ENCODE data around the gene KHDRBS2. TPM values are rescaled to one million over a fixed set of nuclear protein-coding genes. Genes with fewer than 3 reads are reported as not detected.

Gene KHDRBS2
- total and polyA plus RNA-seq, 9 donors, result 0.16 to 1.4 (median 0.52) TPM

DNA sequence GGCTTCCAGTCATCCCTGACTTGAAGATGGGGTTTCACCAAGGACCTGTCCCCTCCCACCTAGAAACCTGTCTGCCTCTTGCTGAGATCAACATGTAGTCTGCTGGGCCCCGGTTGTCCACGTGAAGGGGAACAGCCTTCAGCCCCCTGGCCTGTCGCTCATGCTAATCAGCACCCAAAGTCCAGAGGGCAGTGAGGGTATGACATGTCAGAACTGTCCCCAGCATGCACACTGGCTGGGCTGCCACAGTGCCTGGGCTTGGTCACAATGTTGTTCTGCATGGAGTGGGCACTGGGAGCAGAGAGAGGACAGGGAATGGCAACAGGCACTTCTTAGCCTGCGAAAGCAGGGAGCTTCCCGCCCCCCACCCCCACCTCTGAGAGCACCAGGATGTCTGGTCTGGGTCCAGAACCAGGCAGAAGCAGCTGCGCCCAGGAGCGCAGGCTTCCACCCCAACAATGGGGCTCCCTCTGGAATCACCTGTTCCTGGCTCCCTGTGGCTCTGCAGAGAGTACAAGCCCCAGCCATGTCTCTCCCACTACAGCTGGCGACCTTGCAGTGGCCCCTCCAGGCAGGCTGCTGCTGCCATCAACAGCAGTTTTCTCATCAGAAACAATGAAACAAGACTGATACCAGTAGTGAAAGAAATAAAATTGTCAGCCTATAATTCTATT lies 182.7 kb downstream of the KHDRBS2 start:
- Histone ChIP-seq H3K4me3 (ENCODE audit: low read length) (no peak overlapping the region), H3K4me1 (ENCODE audit: control insufficient read depth, insufficient read depth, low read length) (no peaks in the 10 kb centered on the region), H3K27me3 (ENCODE audit: control insufficient read depth, insufficient read depth, low read length) (no peaks in the 10 kb centered on the region), H3K36me3 (ENCODE audit: control insufficient read depth, insufficient read depth, low read length) (no peaks in the 10 kb centered on the region), H3K9me3 (replicated peaks; ENCODE audit: control insufficient read depth, low read depth, low read length) (peaks cover 19% of the 10 kb centered on the region), H3K27ac (ENCODE audit: low read length) (no peak overlapping the region)
- WGBS (ENCODE audit: insufficient coverage), result 92% methylated on average over 6 of the region's 8 CpGs
- no peak for DNase-seq

DNA sequence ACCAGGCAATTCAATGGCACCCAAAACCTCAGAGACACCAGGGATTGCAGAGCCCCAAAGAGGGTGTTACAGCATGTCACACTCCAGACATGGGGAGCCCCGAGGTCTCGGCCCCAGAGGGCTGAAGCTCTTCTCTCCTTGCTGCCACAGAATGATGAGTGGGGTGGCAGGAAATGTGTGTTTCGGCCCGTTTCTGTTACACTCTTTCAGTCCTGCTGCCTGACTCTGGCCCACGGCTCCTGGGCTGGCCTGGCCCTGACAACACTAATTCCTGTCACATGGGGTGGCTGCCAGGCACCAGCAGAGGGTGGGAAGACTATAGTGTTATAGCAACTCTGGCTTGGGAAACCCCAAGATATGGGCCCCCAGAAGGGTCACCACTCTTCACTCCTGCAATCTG lies 183.6 kb downstream of the KHDRBS2 start:
- no peaks in the 10 kb centered on the region for H3K36me3 ChIP-seq (ENCODE audit: control insufficient read depth, insufficient read depth, low read length)
- no peak for DNase-seq
- no peak overlapping the region for H3K27ac ChIP-seq (ENCODE audit: low read length)
- no peak overlapping the region for H3K4me3 ChIP-seq (ENCODE audit: low read length)
- peaks cover 21% of the 10 kb centered on the region for H3K9me3 ChIP-seq (replicated peaks; ENCODE audit: control insufficient read depth, low read depth, low read length)
- no peaks in the 10 kb centered on the region for H3K4me1 ChIP-seq (ENCODE audit: control insufficient read depth, insufficient read depth, low read length)
- H3K27me3 ChIP-seq (ENCODE audit: control insufficient read depth, insufficient read depth, low read length), result no peaks in the 10 kb centered on the region
- no CpG with 5 or more reads among the region's 5 CpGs for WGBS (ENCODE audit: insufficient coverage)

DNA sequence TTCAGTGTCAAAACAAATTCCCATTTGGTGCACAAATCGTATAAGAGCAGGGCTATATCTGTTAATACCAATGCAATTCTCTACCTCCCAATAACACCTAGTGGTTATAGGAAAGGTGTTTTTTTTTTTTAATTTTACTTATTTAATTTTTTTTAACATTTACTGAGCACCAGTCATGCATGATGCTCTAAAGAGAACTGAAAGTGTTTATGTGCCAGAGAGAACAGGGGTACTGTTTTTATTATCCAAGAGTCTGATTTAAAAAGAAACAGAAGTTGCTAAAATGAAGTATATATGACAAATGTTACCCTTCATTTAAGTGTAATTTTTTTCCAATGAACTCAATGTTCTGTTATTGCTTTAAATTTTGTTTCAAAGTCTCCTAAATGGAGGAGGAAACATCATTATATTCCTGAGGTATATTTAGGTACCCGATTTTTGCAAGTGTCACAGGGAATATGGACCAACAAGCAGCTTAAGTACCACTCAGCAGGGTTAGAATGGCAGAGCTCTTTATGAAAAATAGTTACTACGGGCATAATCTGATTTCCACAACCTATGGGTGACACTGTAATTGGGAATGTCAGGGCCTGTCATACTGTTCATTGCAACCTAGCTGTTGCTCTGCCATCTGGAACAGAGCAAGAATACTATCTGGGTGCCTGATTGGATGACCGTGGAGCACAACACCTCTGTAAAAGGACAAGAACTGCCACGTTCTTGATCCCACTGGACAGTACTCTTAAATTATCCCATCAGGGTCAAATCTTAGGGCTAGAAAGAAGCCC lies 195.4 kb downstream of the KHDRBS2 start:
- no peak for DNase-seq
- Histone ChIP-seq H3K9me3 (replicated peaks; ENCODE audit: control insufficient read depth, low read depth, low read length) (peaks cover 2% of the 10 kb centered on the region), H3K36me3 (ENCODE audit: control insufficient read depth, insufficient read depth, low read length) (no peaks in the 10 kb centered on the region), H3K27ac (ENCODE audit: low read length) (no peak overlapping the region), H3K27me3 (ENCODE audit: control insufficient read depth, insufficient read depth, low read length) (no peaks in the 10 kb centered on the region), H3K4me3 (ENCODE audit: low read length) (no peak overlapping the region), H3K4me1 (ENCODE audit: control insufficient read depth, insufficient read depth, low read length) (no peaks in the 10 kb centered on the region)
- WGBS (ENCODE audit: insufficient coverage), result 80% methylated on average over 1 of the region's 5 CpGs

DNA sequence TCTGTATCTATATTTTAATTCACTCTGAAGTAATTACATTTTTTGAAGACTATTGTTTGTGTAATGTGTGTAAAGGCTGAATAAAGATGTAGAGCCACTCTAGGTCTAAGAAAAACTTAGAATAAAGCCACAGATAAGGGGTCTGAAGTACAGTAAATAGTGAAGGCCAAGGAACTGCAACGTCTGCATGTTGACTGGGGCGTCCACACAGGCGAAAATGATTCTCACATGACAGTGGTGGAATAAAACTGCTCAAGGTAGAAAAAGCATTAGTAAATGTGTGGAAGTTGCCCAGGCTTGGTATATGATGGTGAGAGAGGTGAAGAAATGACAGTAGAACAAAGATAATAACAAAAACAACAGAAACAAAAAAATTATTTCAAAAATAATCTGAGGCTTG lies 196.2 kb downstream of the KHDRBS2 start:
- H3K27me3 ChIP-seq (ENCODE audit: control insufficient read depth, insufficient read depth, low read length), result no peaks in the 10 kb centered on the region
- H3K36me3 ChIP-seq (ENCODE audit: control insufficient read depth, insufficient read depth, low read length), result no peaks in the 10 kb centered on the region
- H3K27ac ChIP-seq (ENCODE audit: low read length), result no peak overlapping the region
- H3K4me1 ChIP-seq (ENCODE audit: control insufficient read depth, insufficient read depth, low read length), result no peaks in the 10 kb centered on the region
- no peak overlapping the region for H3K4me3 ChIP-seq (ENCODE audit: low read length)
- no peak for DNase-seq
- 78% methylated on average over 3 of the region's 3 CpGs for WGBS (ENCODE audit: insufficient coverage)
- H3K9me3 ChIP-seq (replicated peaks; ENCODE audit: control insufficient read depth, low read depth, low read length), result peaks cover 2% of the 10 kb centered on the region

DNA sequence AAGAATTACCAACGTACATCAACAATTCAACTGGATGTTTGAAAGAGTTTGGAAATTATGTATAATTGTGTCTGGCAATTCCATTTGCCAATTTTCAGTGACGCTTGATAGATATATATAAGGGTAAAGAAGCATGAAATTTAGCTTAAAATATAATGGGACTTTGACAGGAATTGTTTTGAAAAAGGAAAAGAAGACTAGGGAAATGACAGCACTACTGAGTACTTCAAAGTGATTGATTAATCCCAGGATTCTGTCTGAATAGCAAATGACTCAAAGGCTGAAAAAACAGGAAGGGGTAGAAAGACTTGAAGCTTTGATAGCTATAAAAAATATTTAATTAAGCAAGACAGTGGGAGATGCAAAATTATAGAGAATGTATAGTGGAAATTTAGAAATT lies 200.0 kb downstream of the KHDRBS2 start:
- peaks cover 6% of the 10 kb centered on the region for H3K9me3 ChIP-seq (replicated peaks; ENCODE audit: control insufficient read depth, low read depth, low read length)
- no CpG with 5 or more reads among the region's 2 CpGs for WGBS (ENCODE audit: insufficient coverage)
- no peak for DNase-seq
- H3K27me3 ChIP-seq (ENCODE audit: control insufficient read depth, insufficient read depth, low read length), result no peaks in the 10 kb centered on the region
- H3K36me3 ChIP-seq (ENCODE audit: control insufficient read depth, insufficient read depth, low read length), result no peaks in the 10 kb centered on the region
- no peak overlapping the region for H3K4me3 ChIP-seq (ENCODE audit: low read length)
- no peaks in the 10 kb centered on the region for H3K4me1 ChIP-seq (ENCODE audit: control insufficient read depth, insufficient read depth, low read length)
- H3K27ac ChIP-seq (ENCODE audit: low read length), result no peak overlapping the region

DNA sequence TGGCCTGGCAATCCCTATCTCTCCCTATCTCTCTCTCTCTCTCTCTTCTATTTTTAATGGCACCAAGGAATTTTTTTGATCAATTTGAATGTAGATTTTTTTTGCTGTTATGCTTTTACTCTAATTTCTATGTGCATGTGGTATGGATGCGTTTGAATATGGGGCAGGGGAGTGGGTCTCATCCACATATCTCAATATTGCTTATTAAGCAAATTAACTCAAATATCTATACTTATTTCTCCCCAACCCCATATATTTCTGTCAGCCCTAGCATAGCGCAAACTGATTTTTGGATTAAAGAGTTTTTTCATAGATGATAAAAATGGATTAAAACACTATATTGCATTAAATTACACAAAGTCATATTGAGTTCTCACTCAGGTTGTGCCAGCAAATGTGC lies 210.2 kb downstream of the KHDRBS2 start:
- no peaks in the 10 kb centered on the region for H3K9me3 ChIP-seq (replicated peaks; ENCODE audit: control insufficient read depth, low read depth, low read length)
- no peak for DNase-seq
- H3K36me3 ChIP-seq (ENCODE audit: control insufficient read depth, insufficient read depth, low read length), result no peaks in the 10 kb centered on the region
- no peaks in the 10 kb centered on the region for H3K27me3 ChIP-seq (ENCODE audit: control insufficient read depth, insufficient read depth, low read length)
- no peaks in the 10 kb centered on the region for H3K4me1 ChIP-seq (ENCODE audit: control insufficient read depth, insufficient read depth, low read length)
- H3K4me3 ChIP-seq (ENCODE audit: low read length), result no peak overlapping the region
- no CpG with 5 or more reads among the region's 2 CpGs for WGBS (ENCODE audit: insufficient coverage)
- H3K27ac ChIP-seq (ENCODE audit: low read length), result no peak overlapping the region

DNA sequence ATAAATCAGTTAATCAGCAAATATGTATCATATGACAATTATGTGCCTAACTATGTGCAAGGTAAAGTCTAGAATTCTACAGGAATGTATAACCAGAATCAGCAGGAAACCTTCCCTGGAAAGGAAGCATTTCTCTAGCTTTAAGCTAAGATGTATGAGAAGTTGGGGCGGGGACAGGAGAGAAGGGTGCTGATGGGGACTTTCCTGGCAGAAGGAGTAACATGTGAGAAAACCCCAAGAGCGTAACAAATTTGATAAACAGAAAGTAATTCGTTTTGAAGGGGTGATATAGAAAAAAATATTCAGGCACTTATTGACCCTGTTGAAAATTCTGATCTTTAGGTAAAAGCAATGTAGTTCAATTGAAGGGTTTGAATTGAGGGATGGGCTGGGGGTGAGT lies 226.1 kb downstream of the KHDRBS2 start:
- Histone ChIP-seq H3K9me3 (replicated peaks; ENCODE audit: control insufficient read depth, low read depth, low read length) (no peaks in the 10 kb centered on the region), H3K36me3 (ENCODE audit: control insufficient read depth, insufficient read depth, low read length) (no peaks in the 10 kb centered on the region), H3K27me3 (ENCODE audit: control insufficient read depth, insufficient read depth, low read length) (no peaks in the 10 kb centered on the region), H3K27ac (ENCODE audit: low read length) (no peak overlapping the region), H3K4me3 (ENCODE audit: low read length) (no peak overlapping the region), H3K4me1 (ENCODE audit: control insufficient read depth, insufficient read depth, low read length) (no peaks in the 10 kb centered on the region)
- 79% methylated on average over 2 of the region's 3 CpGs for WGBS (ENCODE audit: insufficient coverage)
- no peak for DNase-seq

DNA sequence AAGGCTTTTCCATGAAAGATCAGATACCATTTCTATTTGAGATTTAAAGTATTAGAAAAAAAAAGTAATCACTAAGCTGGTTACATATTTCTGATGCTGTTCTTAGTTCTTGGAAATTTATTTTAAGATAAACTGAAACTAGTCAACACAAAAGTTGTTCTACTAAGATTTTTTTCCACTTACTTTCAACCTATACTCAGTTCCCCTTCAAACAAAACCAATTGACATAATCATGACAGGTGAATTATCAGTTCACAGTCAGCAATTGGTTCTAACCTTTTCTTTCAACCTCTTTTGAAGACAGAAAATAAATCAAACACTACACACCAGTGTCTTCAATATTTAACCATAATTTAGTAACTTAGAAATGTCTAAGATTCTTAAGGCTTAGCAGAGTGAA lies 228.7 kb downstream of the KHDRBS2 start:
- no peak overlapping the region for H3K27ac ChIP-seq (ENCODE audit: low read length)
- no peaks in the 10 kb centered on the region for H3K9me3 ChIP-seq (replicated peaks; ENCODE audit: control insufficient read depth, low read depth, low read length)
- H3K4me3 ChIP-seq (ENCODE audit: low read length), result no peak overlapping the region
- DNase-seq, result no peak
- H3K27me3 ChIP-seq (ENCODE audit: control insufficient read depth, insufficient read depth, low read length), result no peaks in the 10 kb centered on the region
- H3K4me1 ChIP-seq (ENCODE audit: control insufficient read depth, insufficient read depth, low read length), result no peaks in the 10 kb centered on the region
- no peaks in the 10 kb centered on the region for H3K36me3 ChIP-seq (ENCODE audit: control insufficient read depth, insufficient read depth, low read length)

DNA sequence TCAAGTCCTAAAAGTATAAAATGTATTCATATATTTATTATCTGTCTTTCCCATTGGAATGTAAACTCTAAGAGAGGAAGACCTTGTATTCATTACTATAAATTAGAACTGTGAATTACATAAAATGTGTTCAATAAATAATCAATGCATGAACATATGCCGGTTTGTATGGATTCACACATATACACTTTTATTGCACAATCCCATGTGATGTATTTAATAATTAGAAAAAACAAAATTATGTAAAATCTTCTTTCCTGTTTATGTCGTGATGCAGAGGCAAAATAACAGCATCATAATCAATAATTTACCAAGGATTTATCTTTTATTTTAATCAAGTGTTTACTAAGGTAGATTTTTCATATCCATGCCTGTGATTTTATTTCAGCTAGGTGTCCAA lies 240.5 kb downstream of the KHDRBS2 start:
- DNase-seq, result no peak
- Histone ChIP-seq H3K36me3 (ENCODE audit: control insufficient read depth, insufficient read depth, low read length) (no peaks in the 10 kb centered on the region), H3K4me1 (ENCODE audit: control insufficient read depth, insufficient read depth, low read length) (no peaks in the 10 kb centered on the region), H3K27me3 (ENCODE audit: control insufficient read depth, insufficient read depth, low read length) (no peaks in the 10 kb centered on the region), H3K27ac (ENCODE audit: low read length) (no peak overlapping the region), H3K4me3 (ENCODE audit: low read length) (no peak overlapping the region), H3K9me3 (replicated peaks; ENCODE audit: control insufficient read depth, low read depth, low read length) (no peaks in the 10 kb centered on the region)
- WGBS (ENCODE audit: insufficient coverage), result no CpG with 5 or more reads among the region's 2 CpGs

DNA sequence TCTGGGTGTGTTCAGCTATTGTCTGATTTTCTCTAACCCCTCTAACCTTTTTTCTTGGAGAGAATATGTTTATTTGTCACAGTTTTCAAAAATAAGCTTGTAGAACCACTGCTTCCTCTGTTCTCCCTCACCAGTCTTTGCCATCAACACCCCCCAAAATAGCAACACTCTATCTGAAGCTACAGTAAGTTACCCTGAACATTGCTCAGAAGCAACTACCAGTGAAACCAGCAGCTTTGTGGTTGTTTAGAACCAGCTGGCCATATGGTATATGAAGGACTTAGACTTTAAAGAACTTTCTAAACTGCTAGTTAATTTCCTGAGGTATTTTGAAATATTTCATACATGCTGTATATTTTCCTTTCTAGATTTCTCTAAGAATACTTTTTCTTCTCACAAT lies 242.9 kb downstream of the KHDRBS2 start:
- no peaks in the 10 kb centered on the region for H3K27me3 ChIP-seq (ENCODE audit: control insufficient read depth, insufficient read depth, low read length)
- H3K4me1 ChIP-seq (ENCODE audit: control insufficient read depth, insufficient read depth, low read length), result no peaks in the 10 kb centered on the region
- H3K4me3 ChIP-seq (ENCODE audit: low read length), result no peak overlapping the region
- DNase-seq, result no peak
- H3K9me3 ChIP-seq (replicated peaks; ENCODE audit: control insufficient read depth, low read depth, low read length), result no peaks in the 10 kb centered on the region
- no peaks in the 10 kb centered on the region for H3K36me3 ChIP-seq (ENCODE audit: control insufficient read depth, insufficient read depth, low read length)
- H3K27ac ChIP-seq (ENCODE audit: low read length), result no peak overlapping the region

All from muscle of leg (tissue), 11 donors.